Naive thymus-derived CD8-positive, alpha-beta T cell (primary cell): Measurements from ENCODE around the gene APBB3. TPM values are rescaled to one million over a fixed set of nuclear protein-coding genes. Genes with fewer than 3 reads are reported as not detected.
A peak's percentile ranks its signal among the peaks of the same experiment; 100 is the strongest.

Source experiments
- ATAC-seq, 2 donors: fragments of 150-1000 bp; cut with Tn5 transposase in 1 of 2; sonication (Bioruptor Pico), chemical (Tn5 transposase) in 1 of 2; 1 replicate in 1 of 2; 2 replicates in 1 of 2; pipeline ENCODE4 v1.10.0; 2021; ENCODE audit warnings: mild to moderate bottlenecking in 2 of 2, moderate library complexity in 2 of 2
- POLR2A ChIA-PET: fragments of 350-600 bp; sonication (Branson Sonifier 250); formaldehyde crosslinking; loops from one replicate; lab custom pipeline; 2021; ENCODE audit warnings: antibody characterized with exemption; lab: Charles Lee
- DNase-seq, 10 donors: peaks; one replicate each; pipeline versions ENCODE4 v3.0.0 to v3.0.0-alpha.2; 2020 to 2022
- H3K27ac Mint-ChIP-seq, 10 donors: one replicate each; pipeline ENCODE4 v1.8.0; 2020 to 2022; ENCODE audit warnings: mild to moderate bottlenecking in 10 of 10, mixed read lengths in 10 of 10, moderate library complexity in 4 of 10, inconsistent platforms in 1 of 10
- H3K27me3 Mint-ChIP-seq, 5 donors: one replicate each; pipeline ENCODE4 v1.8.0; 2021 to 2022; ENCODE audit warnings: mixed read lengths in 5 of 5
- H3K36me3 Mint-ChIP-seq, 3 donors: one replicate each; pipeline ENCODE4 v1.8.0; 2020 to 2022; ENCODE audit warnings: mixed read lengths in 3 of 3, mild to moderate bottlenecking in 2 of 3, inconsistent platforms in 1 of 3
- H3K4me1 Mint-ChIP-seq, 4 donors: one replicate each; pipeline ENCODE4 v1.8.0; 2021 to 2022; ENCODE audit warnings: mixed read lengths in 4 of 4
- H3K4me3 Mint-ChIP-seq, 10 donors: one replicate each; pipeline ENCODE4 v1.8.0; 2020 to 2022; ENCODE audit warnings: mild to moderate bottlenecking in 10 of 10, mixed read lengths in 10 of 10, moderate library complexity in 6 of 10, inconsistent platforms in 1 of 10
- H3K9me3 Mint-ChIP-seq, 9 donors: one replicate each; pipeline ENCODE4 v1.8.0; 2020 to 2022; ENCODE audit warnings: mixed read lengths in 9 of 9, mild to moderate bottlenecking in 3 of 9, inconsistent platforms in 1 of 9, moderate library complexity in 1 of 9
- microRNA-seq: library from miRNA; unstranded; fragments of <30 nt; microRNA quantifications from one replicate; pipeline ENCODE4 v1.2.0, GENCODE V29; 2022; ENCODE audit warnings: borderline microRNAs expressed
- polyA plus RNA-seq, 3 donors: library from polyadenylated mRNA; unstranded; fragments of 300-500 nt; fragmentation: Illumina TruSeq; gene quantifications; one replicate each; pipeline ENCODE4 v1.2.3, GENCODE V29; 2021
- total RNA-seq, 8 experiments: library from RNA in 2 of 8; stranded (reverse) in 2 of 8; gene quantifications; one replicate each; pipeline ENCODE4 v1.2.3 and lab custom pipeline; 2021 to 2026

The APBB3 gene
- total and polyA plus RNA-seq, 5 experiments from 2014 or later, result 2.5 to 77.5 (median 4.6) TPM

DNA sequence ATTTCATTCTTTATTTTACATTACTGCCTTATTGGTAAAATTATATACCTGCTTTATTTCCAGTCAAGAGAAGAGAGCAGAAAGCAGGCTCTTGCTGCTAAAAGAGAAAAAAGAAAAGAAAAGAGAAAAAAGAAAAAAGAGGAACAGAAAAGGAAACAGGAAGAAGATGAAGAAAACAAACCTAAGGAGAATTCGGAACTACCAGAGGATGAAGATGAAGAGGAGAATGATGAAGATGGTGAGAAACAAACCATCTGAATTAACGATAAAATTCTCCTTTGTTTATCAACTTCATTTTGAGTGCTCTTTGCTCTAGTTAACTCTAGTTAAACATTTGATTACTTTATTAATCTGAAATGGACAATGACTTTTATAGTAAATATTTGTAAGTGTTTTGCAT lies 40.4 kb downstream of the APBB3 start:
- POLR2A ChIA-PET, result no interaction called here
- no peak for ATAC-seq
- no peaks in the 10 kb centered on the region for H3K9me3 Mint-ChIP-seq
- peak overlapping the region in 2 of 10 donors; percentile 4 to 46 for H3K27ac Mint-ChIP-seq
- no peak overlapping the region for H3K4me3 Mint-ChIP-seq
- H3K36me3 Mint-ChIP-seq, result peaks cover 0 to 65% (median 11%) of the 10 kb centered on the region in 3 donors
- no peaks in the 10 kb centered on the region for H3K27me3 Mint-ChIP-seq
- H3K4me1 Mint-ChIP-seq, result peaks cover 0 to 4% (median 1%) of the 10 kb centered on the region in 4 donors
- DNase-seq, result no peak

GRCh38 chr5:140513124-140513523 lies 51.3 kb downstream of the APBB3 start:
- H3K9me3 Mint-ChIP-seq, result no peaks in the 10 kb centered on the region
- H3K36me3 Mint-ChIP-seq, result peaks cover 5 to 75% (median 33%) of the 10 kb centered on the region in 3 donors
- DNase-seq, result no peak
- no peak for ATAC-seq
- H3K27me3 Mint-ChIP-seq, result no peaks in the 10 kb centered on the region
- no peak overlapping the region for H3K4me3 Mint-ChIP-seq
- H3K27ac Mint-ChIP-seq, result no peak overlapping the region
- POLR2A ChIA-PET, result no interaction called here
- H3K4me1 Mint-ChIP-seq, result peaks cover 0 to 1% (median 0%) of the 10 kb centered on the region in 4 donors

GRCh38 chr5:140509898-140510297 lies 54.5 kb downstream of the APBB3 start:
- Mint-ChIP-seq H3K9me3 (no peaks in the 10 kb centered on the region), H3K27ac (no peak overlapping the region), H3K4me1 (peaks cover 0 to 3% (median 0%) of the 10 kb centered on the region in 4 donors), H3K27me3 (no peaks in the 10 kb centered on the region), H3K36me3 (peaks cover 5 to 93% (median 26%) of the 10 kb centered on the region in 3 donors), H3K4me3 (no peak overlapping the region)
- DNase-seq, result no peak
- POLR2A ChIA-PET, result no interaction called here
- no peak for ATAC-seq

Small RNA genes lying within 50 kb of the gene (microRNA-seq; reads per million reads assigned to microRNA genes)
- not detected for gene MIR6831

Other genes starting within 250 kb of the APBB3 start
- under 1 TPM; 0.30 to 0.44 TPM for gene HBEGF, start 218.0 kb downstream of the APBB3 start, total RNA-seq
- gene HBEGF, start 218.0 kb downstream of the APBB3 start, polyA plus RNA-seq, result under 1 TPM in 1 of 3 donors, not detected in 2; 0.06 TPM
- not detected for gene SLC4A9, start 204.4 kb downstream of the APBB3 start, total RNA-seq
- not detected for gene SLC4A9, start 204.4 kb downstream of the APBB3 start, polyA plus RNA-seq
- 100 to 1,000 TPM; 218 to 235 TPM for gene ANKHD1, start 162.8 kb downstream of the APBB3 start, total RNA-seq
- 10 to 100 TPM; 54.9 to 82.8 (median 63.8) TPM for gene ANKHD1, start 162.8 kb downstream of the APBB3 start, polyA plus RNA-seq
- 10 to 100 TPM; 24.5 to 27.3 TPM for gene EIF4EBP3, start 16.9 kb downstream of the APBB3 start, total RNA-seq
- 10 to 100 TPM; 50.4 to 79.6 (median 71.5) TPM for gene EIF4EBP3, start 16.9 kb downstream of the APBB3 start, polyA plus RNA-seq
- gene SRA1, start 7.1 kb downstream of the APBB3 start, total RNA-seq, result 10 to 100 TPM; 27.8 to 28.3 TPM
- 10 to 100 TPM; 26.7 to 37.5 (median 37.1) TPM for gene SRA1, start 7.1 kb downstream of the APBB3 start, polyA plus RNA-seq
- gene SLC35A4, start 230 bp upstream of the APBB3 start, total RNA-seq, result 10 to 100 TPM; 53.6 to 58.3 TPM
- gene SLC35A4, start 230 bp upstream of the APBB3 start, polyA plus RNA-seq, result 100 to 1,000 TPM in 2 of 3 donors, 10 to 100 TPM in 1; 92.8 to 142 (median 113) TPM
- 1 to 10 TPM; 4.5 to 4.6 TPM for gene CD14, start 68.6 kb upstream of the APBB3 start, total RNA-seq
- 1 to 10 TPM; 1.5 to 3.1 (median 2.1) TPM for gene CD14, start 68.6 kb upstream of the APBB3 start, polyA plus RNA-seq
- 10 to 100 TPM; 46.3 to 55.8 TPM for gene TMCO6, start 74.9 kb upstream of the APBB3 start, total RNA-seq
- gene TMCO6, start 74.9 kb upstream of the APBB3 start, polyA plus RNA-seq, result 10 to 100 TPM; 11.5 to 20.5 (median 13.9) TPM
- gene NDUFA2, start 83.0 kb upstream of the APBB3 start, total RNA-seq, result 10 to 100 TPM; 43.6 to 44.3 TPM
- gene NDUFA2, start 83.0 kb upstream of the APBB3 start, polyA plus RNA-seq, result 100 to 1,000 TPM; 137 to 167 (median 160) TPM
- gene IK, start 83.2 kb upstream of the APBB3 start, total RNA-seq, result 100 to 1,000 TPM; 178 TPM
- 100 to 1,000 TPM; 168 to 207 (median 200) TPM for gene IK, start 83.2 kb upstream of the APBB3 start, polyA plus RNA-seq
- gene WDR55, start 100.3 kb upstream of the APBB3 start, total RNA-seq, result 10 to 100 TPM; 46.2 to 47.7 TPM
- 10 to 100 TPM in 1 of 3 donors, 1 to 10 TPM in 2; 9.2 to 15.6 (median 9.6) TPM for gene WDR55, start 100.3 kb upstream of the APBB3 start, polyA plus RNA-seq
- gene DND1, start 109.0 kb upstream of the APBB3 start, total RNA-seq, result 1 to 10 TPM; 3.4 to 3.7 TPM
- gene DND1, start 109.0 kb upstream of the APBB3 start, polyA plus RNA-seq, result under 1 TPM in 1 of 3 donors, not detected in 2; 0.17 TPM
- gene HARS1, start 126.8 kb upstream of the APBB3 start, total RNA-seq, result 10 to 100 TPM; 83.6 to 84.1 TPM
- gene HARS1, start 126.8 kb upstream of the APBB3 start, polyA plus RNA-seq, result 10 to 100 TPM; 63.2 to 77.5 (median 65.3) TPM
- 10 to 100 TPM; 63.5 to 68.0 TPM for gene HARS2, start 126.9 kb upstream of the APBB3 start, total RNA-seq
- 10 to 100 TPM; 15.4 to 24.6 (median 20.1) TPM for gene HARS2, start 126.9 kb upstream of the APBB3 start, polyA plus RNA-seq
- 10 to 100 TPM; 55.8 to 59.6 TPM for gene ZMAT2, start 135.8 kb upstream of the APBB3 start, total RNA-seq
- gene ZMAT2, start 135.8 kb upstream of the APBB3 start, polyA plus RNA-seq, result 10 to 100 TPM; 64.2 to 81.3 (median 77.0) TPM
- not detected for gene PCDHA1, start 221.5 kb upstream of the APBB3 start, total RNA-seq
- not detected for gene PCDHA1, start 221.5 kb upstream of the APBB3 start, polyA plus RNA-seq
- not detected for gene PCDHA2, start 230.3 kb upstream of the APBB3 start, total RNA-seq
- not detected for gene PCDHA2, start 230.3 kb upstream of the APBB3 start, polyA plus RNA-seq
- not detected for gene PCDHA3, start 236.5 kb upstream of the APBB3 start, total RNA-seq
- gene PCDHA3, start 236.5 kb upstream of the APBB3 start, polyA plus RNA-seq, result not detected
- not detected for gene PCDHA4, start 242.5 kb upstream of the APBB3 start, total RNA-seq
- gene PCDHA4, start 242.5 kb upstream of the APBB3 start, polyA plus RNA-seq, result not detected